GM18498 (cell line): ENCODE results near the gene GRK4.
"Not testable (repeated sequence)": the region's sequence is repeated elsewhere in the genome, so short reads cannot be mapped to it uniquely, and the experiment has no call there.

ENCODE experiments used
- ATAC-seq: cut with Tn5 transposase; IDR thresholded peaks from one replicate; pipeline ENCODE4 v1.9.1; 2021; ENCODE audit warnings: mild to moderate bottlenecking, moderate library complexity; ENCODE audit not compliant: unreplicated experiment

The GRK4 gene

GRCh38 chr4:2958446-2958845 lies 4.9 kb upstream of the GRK4 start:
- ATAC-seq, result no peak

- not testable (repeated sequence) for ATAC-seq
Measured at GRCh38 chr4:2960450-2960849, 2.9 kb upstream of the GRK4 start.

- no peak for ATAC-seq
Measured at GRCh38 chr4:2961421-2961810, 2.0 kb upstream of the GRK4 start.

- ATAC-seq, result no peak
Measured at GRCh38 chr4:2961811-2962441, 1.4 kb upstream of the GRK4 start.

- ATAC-seq, result peak; percentile 31
Measured at GRCh38 chr4:2962614-2963174, 677 bp upstream of the GRK4 start.

GRCh38 chr4:2963966-2964471 lies 648 bp downstream of the GRK4 start:
- no peak for ATAC-seq

- ATAC-seq, result no peak
Measured at GRCh38 chr4:2964706-2965258, 1.4 kb downstream of the GRK4 start.

GRCh38 chr4:2965262-2965661 lies 1.9 kb downstream of the GRK4 start:
- ATAC-seq, result no peak

- ATAC-seq, result no peak
Measured at GRCh38 chr4:2968381-2968780, 5.0 kb downstream of the GRK4 start.

GRCh38 chr4:2971275-2971674 lies 7.9 kb downstream of the GRK4 start:
- ATAC-seq, result no peak

- ATAC-seq, result no peak
Measured at GRCh38 chr4:2977211-2978088, 14.1 kb downstream of the GRK4 start.

- ATAC-seq, result no peak
Measured at GRCh38 chr4:2981256-2981819, 18.0 kb downstream of the GRK4 start.

GRCh38 chr4:2982012-2982411 lies 18.6 kb downstream of the GRK4 start:
- ATAC-seq, result no peak

- not testable (repeated sequence) for ATAC-seq
Measured at GRCh38 chr4:2983715-2984114, 20.3 kb downstream of the GRK4 start.

GRCh38 chr4:2991243-2991642 lies 27.9 kb downstream of the GRK4 start:
- ATAC-seq, result no peak

GRCh38 chr4:2994917-2995316 lies 31.5 kb downstream of the GRK4 start:
- ATAC-seq, result no peak

- no peak for ATAC-seq
Measured at GRCh38 chr4:2995546-2996265, 32.3 kb downstream of the GRK4 start.

GRCh38 chr4:2996415-2996814 lies 33.0 kb downstream of the GRK4 start:
- ATAC-seq, result no peak

- no peak for ATAC-seq
Measured at GRCh38 chr4:3007724-3008123, 44.4 kb downstream of the GRK4 start.

GRCh38 chr4:3009422-3009821 lies 46.1 kb downstream of the GRK4 start:
- ATAC-seq, result no peak

GRCh38 chr4:3010577-3010976 lies 47.2 kb downstream of the GRK4 start:
- ATAC-seq, result no peak
